GM19238 (cell line): Measurements from ENCODE around the gene INSL3.
"Not testable (repeated sequence)": the region's sequence is repeated elsewhere in the genome, so short reads cannot be mapped to it uniquely, and the experiment has no call there.

ENCODE experiments used
- DNase-seq: peaks from one replicate; pipeline ENCODE4 v3.0.0; 2011; ENCODE audit warnings: low spot score; ENCODE audit not compliant: insufficient read length

INSL3 gene

DNA sequence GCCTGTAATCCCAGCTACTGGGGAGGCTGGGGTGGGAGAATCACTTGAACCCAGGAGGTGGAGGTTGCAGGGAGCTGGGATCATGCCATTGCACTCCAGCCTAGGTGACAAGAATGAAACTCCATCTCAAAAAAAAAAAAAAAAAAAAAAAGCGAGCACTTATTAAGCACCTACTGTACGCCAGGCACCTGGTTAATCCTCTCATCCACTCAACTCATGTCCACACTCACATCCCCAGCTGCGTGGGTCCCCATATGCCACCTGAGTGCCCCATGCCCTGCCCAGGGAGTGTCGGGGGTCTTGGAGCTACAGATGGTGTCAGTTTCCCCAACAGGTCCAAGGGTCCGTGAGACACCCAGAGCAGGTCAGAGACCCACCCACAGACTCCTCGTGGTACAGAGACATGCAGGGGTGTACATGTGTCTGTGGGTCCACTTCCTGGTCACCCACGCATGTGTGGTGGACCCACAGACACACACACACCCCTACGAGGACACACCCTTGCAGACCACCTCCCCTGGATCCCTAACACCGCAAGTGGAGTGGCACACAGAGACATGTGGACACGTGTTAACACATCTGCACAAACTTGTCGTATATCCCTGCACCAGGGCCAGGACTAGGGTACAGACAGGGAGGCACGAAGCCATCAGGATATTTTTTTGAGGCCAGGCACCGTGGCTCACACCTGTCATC, 3.5 kb downstream of the INSL3 start:
- no peak for DNase-seq

DNA sequence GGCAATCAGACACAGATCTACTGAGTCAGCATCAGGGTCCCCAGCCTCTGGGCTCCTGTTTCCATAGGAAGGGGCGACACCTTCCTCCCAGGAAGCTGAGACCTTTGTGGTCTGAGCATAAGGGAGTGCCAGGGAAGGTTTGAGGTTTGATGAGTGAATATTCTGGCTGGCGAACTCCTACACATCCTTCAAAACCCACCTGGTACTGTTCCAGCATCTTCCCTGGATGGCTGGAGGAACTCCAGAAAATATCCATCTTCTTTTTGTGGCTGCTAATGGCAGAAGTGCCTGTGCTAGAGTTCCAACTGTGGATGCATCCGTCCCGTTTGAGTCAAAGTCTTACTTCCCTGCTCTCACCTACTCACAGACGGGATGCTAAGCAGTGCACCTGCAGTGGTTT, 9.2 kb downstream of the INSL3 start:
- DNase-seq, result no peak

DNA sequence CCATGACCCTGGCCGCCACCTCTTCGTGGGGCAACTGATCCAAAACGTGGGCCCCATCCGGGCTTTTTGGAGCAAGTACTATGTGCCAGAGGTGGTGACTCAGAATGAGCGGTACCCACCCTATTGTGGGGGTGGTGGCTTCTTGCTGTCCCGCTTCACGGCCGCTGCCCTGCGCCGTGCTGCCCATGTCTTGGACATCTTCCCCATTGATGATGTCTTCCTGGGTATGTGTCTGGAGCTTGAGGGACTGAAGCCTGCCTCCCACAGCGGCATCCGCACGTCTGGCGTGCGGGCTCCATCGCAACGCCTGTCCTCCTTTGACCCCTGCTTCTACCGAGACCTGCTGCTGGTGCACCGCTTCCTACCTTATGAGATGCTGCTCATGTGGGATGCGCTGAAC, 9.6 kb downstream of the INSL3 start:
- no peak for DNase-seq

DNA sequence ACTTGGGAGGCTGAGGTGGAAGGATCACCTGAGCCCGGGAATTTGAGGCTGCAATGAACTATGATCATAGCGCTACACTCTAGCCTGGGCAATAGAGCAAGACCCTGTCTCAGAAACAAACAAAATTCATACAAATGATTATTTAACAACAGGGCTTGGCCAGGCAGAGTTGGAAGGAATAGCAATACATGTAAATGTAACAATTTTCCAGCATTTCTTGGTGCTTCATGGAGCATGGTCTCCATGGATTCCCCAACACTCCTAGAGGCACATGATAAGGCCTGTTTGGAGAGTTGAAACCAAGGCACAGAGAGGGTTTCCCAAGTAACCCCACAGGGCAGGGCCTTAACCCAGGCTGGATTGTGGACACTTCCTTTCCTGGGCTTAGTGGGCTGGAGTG, 10.2 kb downstream of the INSL3 start:
- no peak for DNase-seq

DNA sequence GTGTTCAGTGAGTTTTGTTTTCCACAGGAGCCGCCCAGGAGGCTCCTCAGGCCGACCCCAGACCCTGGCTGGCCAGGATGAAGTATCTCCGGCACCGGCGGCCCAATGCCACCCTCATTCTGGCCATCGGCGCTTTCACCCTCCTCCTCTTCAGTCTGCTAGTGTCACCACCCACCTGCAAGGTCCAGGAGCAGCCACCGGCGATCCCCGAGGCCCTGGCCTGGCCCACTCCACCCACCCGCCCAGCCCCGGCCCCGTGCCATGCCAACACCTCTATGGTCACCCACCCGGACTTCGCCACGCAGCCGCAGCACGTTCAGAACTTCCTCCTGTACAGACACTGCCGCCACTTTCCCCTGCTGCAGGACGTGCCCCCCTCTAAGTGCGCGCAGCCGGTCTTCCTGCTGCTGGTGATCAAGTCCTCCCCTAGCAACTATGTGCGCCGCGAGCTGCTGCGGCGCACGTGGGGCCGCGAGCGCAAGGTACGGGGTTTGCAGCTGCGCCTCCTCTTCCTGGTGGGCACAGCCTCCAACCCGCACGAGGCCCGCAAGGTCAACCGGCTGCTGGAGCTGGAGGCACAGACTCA, 13.5 kb downstream of the INSL3 start:
- no peak for DNase-seq

DNA sequence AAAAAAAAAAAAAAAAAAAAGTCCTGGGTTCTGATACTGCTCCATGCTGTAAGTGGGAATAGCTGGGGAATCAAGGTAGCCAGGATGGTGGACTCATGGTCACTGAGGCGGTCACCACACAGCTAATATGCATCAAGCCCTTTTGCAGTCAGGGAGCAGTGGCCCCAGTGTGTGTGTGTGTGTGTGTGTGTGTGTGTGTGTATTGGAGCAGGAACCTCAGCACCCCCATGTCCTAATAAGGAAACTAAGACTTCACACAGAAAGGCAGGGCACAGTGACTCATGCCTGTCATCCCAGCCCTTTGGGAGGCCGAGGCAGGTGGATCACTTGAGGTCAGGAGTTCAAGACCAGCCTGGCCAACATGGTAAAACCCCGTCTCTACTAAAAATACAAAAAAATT, 14.4 kb downstream of the INSL3 start:
- no peak for DNase-seq

DNA sequence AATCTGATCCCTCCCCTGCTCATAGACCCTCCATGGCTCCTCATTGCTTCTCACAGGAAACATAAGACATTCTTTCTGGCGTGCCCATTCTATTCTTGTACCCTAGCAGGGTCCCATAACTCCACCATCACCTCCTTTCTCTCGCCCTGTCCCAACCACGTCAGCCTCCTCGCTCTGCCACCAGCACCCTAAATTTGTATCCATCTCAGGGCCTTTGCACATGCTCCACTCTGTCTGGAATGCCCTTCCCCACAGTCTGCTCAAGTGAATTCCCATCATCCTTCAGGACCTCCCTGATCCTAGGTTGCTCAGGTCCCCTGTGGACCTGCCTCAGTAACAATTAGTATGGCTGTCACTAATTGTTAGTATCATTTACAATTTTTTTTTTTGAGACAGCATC, 15.9 kb downstream of the INSL3 start:
- no peak for DNase-seq

DNA sequence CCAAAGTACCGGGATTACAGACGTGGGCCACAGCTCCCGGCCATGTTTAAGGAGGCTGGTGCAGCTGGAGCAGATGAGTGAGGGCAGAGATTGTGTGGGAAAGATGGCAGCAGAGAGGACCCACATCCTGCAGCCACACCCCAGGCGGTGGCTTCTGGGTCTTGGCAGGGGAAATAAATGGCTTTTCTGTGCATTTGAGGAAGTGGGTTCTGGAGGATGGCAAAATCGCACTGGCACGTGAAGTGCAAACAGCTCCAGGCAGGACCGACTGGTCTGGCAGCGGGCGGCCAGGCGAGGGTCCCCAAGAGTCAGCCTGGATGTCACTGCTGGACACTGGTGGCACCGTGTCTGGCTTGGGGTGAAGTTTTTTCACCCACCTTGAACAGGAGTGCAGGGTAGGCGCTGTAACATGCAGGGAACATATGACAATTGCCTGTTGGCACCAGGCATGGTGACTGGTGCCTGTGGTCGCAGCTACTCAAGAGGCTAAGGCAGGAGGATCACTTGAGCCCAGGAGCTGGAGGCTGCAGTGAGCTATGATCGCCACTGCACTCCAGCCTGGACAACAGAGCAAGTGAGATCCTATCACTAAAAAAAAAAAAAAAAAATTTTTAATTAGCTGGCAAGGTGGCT, 17.9 kb downstream of the INSL3 start:
- no peak for DNase-seq

DNA sequence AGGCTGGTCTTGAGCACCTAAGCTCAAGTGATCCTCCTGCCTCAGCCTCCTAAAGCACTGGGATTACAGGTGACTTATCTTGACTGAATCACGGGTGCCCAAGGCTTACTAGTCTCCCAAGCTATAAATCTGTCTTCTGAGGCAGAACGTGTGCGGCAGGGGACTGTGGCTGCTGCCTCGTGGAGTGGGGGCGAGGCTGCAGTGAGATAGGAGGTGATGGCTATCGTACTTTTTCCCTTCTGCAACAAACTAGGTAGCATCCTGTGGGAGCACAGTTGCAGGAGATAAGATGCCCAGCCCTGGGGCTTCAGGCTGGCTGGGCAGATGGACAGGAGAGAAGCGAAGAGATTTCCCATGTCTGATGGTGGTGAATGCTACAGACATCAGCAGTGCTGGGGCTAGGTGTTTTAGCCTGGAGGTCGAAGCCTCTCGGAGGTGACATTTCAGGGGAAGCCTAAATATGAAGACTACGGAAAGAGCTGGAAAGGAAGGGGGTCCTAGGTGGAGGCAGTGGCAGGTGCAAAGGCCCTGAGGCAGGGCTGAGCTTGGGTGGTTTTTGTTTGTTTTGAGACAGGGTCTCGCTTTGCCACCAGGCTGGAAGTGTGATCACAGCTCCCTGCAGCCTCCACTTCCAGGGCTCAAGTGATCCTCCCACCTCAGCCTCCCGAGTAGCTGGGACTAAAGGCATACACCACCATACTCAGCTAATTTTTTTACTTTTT, 19.0 kb downstream of the INSL3 start:
- DNase-seq, result no peak

DNA sequence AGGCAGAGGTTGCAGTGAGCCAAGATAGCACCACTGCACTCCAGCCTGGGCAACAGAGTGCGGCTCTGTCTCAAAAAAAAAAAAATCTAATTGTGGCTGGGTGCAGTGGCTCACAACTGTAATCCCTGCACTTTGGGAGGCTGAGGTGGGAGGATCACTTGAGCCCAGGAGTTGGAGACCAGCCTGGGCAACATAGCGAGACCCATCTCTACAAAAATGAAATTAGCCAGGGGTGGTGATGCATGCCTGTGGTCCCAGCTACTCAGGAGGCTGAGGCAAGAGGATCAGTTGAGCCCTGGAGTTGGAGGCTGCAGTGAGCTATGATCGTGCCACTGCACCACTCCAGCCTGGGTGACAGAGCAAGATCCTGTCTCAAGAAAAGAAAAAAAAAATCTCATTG, 22.7 kb downstream of the INSL3 start:
- DNase-seq, result not testable (repeated sequence)

DNA sequence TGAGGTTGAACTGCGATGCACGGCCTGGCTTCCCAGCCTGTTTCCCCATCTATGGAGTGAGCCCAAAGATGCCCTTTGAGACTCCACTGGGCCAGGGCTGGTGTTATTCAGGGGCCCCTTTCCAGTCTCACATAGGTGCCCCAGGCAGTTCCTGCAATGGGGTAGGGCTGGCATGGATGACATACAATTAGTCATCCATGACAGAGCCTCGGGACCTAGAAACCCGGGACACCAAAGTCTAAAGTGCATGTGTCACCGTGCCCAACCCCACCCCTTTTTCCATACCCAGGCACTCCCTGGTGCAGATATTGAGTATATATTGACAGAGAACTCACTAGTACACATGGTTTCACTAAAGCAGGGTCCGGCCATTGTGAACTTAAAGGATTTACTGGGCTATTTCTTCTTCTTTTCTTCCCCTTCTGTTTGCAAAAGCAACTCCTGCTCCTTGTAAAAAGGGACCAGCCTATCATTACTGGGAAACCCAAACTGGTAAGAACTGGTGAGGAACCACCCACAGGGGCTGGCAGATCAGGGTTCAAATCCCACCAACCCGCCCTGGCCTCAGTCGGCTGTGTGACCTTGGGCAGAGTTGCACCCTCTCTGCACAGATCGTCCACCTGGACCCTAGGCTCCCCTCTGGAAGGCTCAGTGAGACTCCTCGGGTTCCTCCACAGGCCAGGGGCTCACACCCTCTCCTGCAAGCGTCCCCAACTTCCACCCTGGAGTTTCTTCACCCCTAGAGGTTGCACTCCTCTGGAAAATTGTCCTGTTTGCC, 23.7 kb downstream of the INSL3 start:
- no peak for DNase-seq

DNA sequence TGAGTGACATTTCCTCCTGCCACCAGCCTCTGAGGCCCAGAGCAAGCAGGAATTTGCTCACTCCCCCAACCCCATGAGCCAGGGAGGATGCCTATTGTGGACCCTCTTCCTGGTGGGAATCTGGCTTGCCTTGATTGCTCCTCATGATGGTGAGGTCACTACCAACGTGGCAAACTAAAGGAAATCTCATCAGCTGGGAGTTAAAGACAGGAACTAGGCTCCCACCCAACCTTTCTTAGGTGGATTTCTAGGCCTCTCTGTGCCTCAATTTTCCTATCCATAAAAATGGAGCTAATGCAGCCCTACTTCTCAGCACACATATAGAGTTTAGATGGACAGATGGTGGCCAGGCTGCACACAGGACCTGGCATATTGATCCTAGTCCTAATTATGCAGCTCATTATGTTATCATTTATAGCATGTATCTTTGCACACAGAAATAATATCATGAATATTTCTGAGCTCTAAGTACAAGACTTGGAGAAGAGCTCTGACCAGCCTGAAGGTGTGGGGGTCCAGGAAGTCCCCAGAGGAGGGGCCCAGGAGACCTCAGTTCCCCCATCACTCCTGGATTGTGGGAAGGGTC, 24.4 kb downstream of the INSL3 start:
- no peak for DNase-seq

DNA sequence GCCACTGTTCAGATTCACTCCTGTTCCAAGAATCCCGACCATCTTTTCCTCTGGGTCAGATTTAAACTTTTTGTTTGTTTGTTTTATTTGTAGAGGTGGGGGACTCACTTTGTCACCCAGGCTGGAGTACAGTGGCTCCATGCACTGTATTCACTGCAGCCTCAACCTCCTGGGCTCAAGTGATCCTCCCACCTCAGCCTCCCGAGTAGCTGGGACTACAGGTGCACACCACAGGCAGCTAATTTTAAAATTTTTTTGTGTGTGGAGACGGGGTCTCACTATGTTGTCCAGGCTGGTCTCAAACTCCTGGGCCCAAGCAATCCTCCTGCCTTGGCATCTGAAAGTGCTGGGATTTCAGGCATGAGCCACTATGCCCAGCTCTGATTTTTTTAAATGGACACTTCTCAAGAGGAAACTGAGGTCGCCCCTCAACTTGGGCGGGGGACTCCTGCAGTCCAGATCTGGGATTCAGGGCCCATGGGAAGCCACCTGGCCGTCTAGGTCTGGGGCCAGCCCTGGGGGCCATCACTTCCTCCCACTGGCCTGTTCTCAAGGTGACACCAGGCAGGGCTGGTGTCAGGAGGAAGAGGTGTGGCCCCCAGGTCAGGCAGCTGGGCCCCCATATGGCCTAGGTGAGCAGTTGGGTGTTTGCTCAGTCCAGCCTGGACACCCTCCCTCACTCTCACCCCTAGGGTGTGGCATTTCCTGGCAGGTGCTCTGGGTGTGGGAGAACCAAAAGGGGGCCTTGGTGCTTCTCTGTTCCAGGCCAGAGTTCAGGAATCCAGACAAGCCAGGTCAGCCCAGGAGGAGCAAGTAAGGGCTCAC, 25.1 kb downstream of the INSL3 start:
- no peak for DNase-seq

DNA sequence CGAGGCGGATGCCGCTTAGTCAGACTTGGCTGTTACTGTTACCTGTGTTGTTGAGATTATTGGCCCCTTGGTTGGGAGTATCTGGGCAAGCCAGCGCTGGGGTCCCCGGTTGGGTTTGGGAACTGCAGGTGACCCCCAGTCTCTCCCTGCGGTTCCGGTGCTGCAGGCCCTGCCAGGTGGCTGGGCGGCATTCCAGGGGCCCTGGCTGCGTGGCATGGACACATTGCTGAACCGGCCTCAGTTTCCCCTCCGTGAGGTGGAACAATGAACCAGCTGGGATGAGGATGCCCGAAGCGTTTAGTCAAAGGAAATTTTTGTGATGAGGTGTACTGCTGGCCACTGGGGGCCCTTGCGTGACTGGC, 25.8 kb downstream of the INSL3 start:
- no peak for DNase-seq

DNA sequence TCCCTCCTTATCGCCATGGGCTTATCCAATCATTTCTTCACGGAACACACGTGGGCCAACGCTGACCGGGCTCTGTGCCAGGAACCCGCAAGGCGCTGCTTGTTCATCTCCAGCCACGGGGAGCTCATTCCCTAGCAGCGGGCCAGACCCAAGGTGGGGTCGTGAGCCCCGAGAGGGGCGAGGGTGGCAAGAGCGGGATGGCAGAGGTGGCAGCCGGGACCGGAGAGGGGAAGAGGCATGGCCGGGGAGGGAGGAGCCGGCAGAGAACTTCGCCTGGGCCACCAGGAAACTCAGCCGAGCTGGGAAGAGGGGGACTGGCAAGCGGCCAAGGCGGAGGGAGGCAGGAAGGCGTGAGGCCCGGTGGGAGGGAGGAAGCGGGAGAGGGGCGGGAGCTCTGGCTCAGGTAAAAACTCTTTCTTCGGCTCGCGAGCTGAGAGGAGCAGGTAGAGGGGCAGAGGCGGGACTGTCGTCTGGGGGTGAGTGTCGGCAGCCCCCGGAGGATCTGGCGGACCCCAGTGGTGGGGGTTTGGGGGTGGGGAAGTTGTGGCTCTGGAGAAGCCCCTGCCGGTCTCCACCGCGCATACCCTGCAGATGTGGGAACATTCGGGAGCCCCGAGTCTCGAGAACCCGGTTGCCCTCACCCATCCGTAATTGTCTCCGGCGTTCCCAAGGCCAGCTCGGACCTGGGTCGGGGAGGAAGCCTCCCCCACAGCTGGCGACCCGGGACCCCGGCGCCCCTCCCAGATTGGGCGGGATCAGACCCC, 26.4 kb downstream of the INSL3 start, which contains the start of gene B3GNT3:
Gene B3GNT3 (plus strand): TSS at position 408 of the 764 bp plus-strand sequence. CDS start 12,670 bp downstream, outside the sequence.
- no peak for DNase-seq

DNA sequence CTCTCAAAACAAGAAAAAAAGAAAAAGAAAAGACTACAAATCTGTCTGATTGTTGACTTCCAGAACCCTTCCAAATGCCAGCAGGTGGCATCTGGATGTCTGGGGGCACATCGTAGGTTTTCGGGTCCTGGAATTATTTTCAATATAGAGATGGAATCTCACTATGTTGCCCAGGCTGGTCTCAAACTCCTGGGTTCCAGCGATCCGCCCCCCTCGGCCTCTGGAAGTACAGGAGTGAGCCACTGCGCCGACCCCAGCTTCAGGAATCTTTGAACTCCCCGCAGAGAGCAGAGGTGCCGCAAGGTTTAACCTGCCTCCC, 26.9 kb downstream of the INSL3 start:
- DNase-seq, result no peak

DNA sequence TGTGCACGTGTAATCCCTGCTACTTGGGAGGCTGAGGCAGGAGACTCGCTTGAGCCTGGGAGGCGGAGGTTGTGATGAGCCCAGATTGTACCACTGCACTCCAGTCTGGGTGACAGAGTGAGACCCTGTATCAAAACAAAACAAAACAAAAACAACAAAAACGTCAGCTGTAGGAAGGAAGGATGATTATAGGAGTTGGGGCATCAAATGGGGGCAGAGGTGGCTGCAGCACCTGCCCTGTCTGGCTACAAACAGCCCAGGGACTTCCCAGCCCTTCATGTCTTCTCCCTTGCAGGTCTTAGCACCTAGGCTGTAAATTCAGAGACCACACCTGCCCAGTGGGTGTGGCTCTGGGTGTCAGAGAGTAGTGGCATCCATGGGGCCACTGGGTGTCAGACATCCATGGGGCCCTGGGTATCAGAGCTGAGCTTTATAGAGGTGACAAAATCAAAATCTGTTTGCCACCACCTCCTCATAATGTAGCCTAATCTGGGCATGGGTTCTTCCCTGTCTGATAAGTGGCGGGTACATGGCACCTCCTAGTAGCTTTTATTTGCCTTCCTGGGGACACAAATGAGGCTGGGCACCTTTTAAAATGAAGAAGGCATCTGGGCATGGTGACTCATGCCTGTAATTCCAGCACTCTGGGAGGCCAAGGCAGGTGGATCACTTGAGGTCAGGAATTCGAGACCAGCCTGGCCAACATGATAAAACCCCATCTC, 31.1 kb downstream of the INSL3 start:
- DNase-seq, result no peak

DNA sequence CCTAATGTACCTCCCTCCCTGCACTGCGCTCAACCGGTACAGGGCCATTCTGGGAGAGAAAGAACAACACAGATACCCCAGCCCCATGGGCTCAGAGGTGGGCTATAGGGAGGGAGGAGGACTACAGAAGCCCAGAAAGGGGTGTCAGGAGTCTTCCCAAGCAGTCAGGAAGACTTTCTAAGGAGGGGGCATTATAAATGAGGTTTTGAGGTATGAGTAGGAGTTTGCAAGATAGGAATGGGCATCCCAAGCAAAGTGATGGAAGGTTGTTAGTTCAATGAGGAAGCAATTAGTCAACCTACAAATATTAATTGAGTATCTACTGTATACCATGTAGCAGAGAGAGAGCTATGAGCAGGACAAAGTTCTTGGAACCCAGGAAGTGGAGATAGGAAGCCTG, 32.7 kb downstream of the INSL3 start:
- no peak for DNase-seq

DNA sequence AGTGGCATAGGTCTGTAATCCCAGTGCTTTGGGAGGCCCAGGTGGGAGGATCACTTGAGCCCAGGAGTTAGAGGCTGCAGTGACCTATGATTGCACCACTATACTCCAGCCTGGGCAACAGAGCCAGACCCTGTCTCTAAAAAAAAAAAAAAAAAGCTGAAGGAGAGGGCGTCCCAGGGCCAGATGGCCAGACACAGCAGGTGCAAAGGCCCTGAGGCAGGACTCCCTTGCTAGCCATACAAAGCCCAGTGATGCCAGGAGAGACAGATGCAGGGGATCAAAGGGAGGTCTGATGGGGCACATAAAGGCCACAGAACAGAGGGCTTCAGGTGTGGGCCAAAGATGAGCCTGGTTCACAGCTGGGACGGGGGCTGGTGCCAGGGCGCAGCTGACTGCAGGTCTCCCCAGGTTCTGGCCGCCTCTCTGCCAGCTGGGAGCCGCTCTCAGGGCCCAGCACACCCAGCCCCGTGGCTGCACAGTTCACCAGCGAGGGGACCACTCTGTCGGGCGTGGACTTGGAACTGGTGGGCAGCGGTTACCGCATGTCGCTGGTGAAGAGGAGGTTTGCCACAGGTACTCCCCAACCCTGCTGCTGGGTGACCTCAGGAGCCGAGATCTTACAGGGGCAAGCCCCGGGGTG, 33.9 kb downstream of the INSL3 start:
- no peak for DNase-seq
